OCI-LY3 (cell line): Measurements from ENCODE around the gene CBFA2T2.

Source experiments
- EZH2phosphoT487 ChIP-seq: fragments of 200-600 bp; shearing (Covaris generic); IDR thresholded peaks from 2 replicates; pipeline ENCODE4 v1.6.1; 2018; ENCODE audit warnings: antibody characterized with exemption, mixed run types, low read depth
- TF ChIP-seq, protein P1 (sequence below): fragments of 200-600, 300-600 bp; sonication (generic); IDR thresholded peaks from 2 replicates; pipeline ENCODE4 v1.5.1; 2014; ENCODE audit warnings: antibody characterized with exemption, low read length, low read depth

DNA sequence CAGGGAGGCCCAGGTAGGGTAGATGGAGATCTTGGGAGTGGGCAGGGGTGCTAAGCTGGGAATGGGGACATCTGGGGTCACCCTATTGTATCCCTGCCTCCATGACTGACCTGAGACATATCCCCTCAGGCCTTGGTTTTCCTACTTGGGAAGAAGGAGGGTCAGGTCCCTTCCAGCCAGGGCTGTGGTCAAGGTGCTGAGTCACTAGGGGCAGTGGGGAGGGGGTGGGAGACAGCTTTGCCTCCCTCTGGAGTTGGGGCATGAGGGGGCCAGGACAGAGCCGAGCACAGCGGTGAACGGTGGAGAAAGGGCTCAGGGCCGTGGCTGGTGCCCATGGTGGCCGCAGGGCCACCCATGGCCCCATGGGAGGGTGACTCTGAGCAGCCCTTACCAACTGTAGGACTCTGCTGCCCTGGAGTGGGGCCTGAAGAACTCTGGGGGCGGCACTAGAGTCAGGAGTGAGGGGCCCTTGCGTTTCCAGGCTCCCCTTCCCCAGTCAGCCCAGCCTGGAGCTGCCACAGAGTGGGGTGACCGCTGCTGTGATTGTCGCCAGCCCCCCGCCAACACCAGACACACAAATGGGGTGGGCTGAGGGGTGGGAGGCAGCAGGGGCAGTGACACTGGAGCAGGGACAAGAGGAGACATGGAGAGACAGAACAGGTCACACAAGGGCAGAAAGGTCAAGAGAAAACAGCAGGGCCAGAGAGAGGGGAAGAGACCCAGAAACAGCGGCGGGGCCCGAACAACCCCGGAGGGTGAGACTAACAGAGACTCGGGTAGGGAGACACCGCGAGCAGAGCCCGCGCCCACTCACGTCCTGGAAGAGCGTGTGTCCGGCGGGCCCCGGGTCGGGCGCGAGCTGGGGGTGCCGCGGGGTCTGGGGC, 183.8 kb downstream of the CBFA2T2 start:
- TF ChIP-seq, protein P1, sequence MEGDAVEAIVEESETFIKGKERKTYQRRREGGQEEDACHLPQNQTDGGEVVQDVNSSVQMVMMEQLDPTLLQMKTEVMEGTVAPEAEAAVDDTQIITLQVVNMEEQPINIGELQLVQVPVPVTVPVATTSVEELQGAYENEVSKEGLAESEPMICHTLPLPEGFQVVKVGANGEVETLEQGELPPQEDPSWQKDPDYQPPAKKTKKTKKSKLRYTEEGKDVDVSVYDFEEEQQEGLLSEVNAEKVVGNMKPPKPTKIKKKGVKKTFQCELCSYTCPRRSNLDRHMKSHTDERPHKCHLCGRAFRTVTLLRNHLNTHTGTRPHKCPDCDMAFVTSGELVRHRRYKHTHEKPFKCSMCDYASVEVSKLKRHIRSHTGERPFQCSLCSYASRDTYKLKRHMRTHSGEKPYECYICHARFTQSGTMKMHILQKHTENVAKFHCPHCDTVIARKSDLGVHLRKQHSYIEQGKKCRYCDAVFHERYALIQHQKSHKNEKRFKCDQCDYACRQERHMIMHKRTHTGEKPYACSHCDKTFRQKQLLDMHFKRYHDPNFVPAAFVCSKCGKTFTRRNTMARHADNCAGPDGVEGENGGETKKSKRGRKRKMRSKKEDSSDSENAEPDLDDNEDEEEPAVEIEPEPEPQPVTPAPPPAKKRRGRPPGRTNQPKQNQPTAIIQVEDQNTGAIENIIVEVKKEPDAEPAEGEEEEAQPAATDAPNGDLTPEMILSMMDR: no peak
- TF ChIP-seq EZH2phosphoT487: no peak
